Activated naive CD8-positive, alpha-beta T cell treated with anti-CD3 and anti-CD28 coated beads, Interleukin-2, amount 50 U/mL, for 16 hours (primary cell): Measurements from ENCODE around the gene KRT75.

Experiments
- DNase-seq: peaks from one replicate; pipeline ENCODE4 v3.0.0-alpha.2; 2020; ENCODE audit warnings: low read depth, low spot score

KRT75 gene

DNA sequence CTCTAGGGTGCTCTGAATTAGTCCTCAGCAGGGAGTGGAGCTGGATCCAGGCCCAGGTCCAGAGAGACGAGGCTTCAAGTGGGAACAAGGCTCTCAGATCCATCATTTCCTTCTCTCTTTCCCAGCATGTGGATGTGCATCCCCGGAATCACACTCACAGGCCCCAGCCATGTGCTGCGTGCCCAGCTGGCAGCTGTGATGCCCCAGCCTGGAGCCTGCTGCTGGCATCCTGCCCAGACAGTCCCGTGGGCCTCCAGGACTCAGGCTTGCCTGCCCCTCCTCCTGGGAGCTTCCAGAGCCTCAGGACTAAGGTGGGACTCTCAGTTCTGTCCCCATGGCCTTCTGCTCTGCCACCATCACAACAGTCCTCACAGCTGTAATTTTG, 42.6 kb downstream of the KRT75 start:
- no peak for DNase-seq

DNA sequence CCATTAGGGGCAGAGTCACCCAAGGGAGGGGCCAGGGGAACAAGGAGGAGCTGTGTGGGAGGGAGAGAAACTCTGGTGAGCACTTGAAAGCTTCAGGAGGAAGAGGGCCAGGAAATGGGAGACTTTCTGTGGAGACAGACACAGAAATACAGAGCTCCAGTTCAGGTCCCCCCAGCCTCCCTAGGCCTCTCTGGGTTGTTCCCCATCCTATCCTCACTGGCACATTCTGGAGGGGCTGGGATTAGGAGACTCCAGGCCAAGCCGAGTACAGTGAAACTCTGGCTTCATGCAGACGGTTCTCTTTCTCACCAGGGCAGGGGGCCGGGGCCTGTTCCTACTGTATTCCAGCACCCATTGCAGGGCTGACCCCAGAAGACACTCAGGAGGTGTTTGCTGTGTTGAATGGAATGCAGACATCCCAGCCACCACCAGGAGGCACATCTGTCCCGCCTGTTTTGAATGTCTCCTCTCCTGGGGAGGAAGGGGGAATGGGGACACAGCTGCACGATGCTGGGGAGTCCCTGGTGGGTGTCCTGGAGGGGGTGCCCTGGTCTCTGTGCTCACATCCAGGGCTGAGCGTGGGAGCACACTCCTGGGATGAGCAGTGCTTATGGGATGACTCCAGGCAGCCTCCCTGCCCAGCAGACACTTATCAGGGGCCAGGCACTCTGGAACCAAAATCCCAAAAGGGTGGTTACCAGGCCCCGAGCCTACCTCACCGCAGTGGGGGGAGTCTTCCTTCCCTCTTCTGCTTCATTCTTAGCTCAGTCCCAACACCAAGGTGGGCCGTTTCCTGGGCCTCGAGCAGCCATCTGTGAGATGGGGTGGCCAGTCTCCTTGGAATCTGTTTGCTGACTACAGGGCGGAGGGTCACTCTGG, 43.2 kb downstream of the KRT75 start:
- no peak for DNase-seq

DNA sequence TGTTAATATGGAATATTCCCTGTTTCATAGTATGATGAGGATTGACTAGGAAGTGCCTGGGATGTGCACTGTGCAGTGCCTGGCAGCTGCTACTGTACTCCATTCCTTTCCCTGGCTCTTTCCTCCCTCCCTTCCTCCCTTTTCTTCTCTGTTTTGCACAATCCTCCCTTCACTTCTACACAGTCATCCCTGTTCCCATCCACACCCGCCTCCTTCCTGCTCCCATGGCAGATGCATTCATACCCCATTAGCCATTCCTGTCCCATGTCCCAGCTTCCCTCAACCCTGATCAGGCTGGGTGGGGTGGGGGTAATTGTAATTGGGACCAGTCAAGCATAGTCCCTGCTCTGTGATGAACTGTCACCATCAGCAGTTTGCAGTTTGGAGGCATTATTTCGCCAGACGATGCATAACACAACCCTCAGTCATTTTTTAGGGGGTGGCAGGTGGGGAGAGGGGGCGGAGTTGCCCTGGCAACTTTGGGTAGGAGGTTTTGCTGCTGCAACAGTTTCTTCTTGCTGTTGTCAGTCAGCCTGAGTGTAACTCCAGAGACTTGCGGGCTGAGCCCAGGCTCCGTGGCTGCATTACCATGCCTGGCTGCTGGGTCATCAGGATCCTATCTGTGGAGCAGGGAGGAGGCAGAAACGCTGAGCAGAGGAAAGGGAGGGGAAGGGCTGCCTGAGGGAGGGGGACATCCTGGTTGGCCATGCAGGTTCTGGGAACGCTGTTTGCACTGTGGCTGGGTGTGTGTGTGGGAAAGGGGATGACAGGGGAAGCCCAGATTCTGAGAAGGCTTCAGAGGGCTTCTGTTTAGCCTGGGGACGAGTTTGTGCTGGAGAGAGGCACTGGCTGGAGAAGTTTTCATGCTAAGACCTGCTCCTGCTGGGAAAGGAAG, 44.6 kb downstream of the KRT75 start:
- no peak for DNase-seq

DNA sequence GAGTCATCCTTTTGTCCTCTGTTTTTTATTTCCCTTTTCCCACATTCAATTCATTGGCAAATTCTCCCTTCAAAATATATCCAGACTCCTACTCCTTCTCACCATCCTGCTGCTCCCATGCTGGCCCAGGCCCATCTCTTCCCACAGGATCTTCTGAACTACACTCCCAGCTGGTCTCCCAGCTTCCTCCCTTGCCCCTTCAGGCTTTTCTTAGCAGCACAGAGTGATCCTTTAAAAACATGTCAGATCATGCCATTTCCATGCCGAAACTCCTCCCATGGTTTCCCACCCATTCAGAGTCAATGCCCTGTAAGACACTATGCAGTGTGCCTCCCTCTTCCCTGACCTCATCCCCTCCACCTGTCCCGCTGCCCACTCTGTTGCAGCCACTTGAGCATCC, 46.3 kb downstream of the KRT75 start:
- no peak for DNase-seq

DNA sequence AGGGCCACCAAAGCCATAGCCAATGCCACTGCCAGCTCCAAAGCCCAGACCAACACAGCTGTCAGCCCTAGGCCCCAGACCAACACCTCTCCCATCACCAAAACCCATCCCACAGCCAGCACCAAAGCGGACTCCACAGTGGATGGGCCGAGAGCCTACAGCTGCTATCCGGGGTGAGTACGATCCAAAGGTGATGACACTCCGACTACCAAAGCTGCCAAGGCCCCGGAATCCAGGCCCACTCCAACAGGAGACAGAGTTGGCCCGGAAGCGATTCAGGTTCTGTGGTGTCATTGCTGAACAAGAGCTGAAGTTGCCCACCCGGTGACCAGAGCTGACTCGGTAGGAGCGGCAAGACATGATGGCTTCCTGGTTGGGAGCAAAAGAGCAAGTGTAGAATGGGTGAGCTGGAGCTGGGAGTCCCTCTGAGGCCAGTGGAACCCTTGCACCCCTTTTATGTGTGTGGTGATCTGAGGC, 48.9 kb downstream of the KRT75 start, which contains the start of gene KRT84:
Gene KRT84 (minus strand): TSS at position 427 of the 477 bp plus-strand sequence. CDS start 67 bp downstream, at position 360.
- no peak for DNase-seq

DNA sequence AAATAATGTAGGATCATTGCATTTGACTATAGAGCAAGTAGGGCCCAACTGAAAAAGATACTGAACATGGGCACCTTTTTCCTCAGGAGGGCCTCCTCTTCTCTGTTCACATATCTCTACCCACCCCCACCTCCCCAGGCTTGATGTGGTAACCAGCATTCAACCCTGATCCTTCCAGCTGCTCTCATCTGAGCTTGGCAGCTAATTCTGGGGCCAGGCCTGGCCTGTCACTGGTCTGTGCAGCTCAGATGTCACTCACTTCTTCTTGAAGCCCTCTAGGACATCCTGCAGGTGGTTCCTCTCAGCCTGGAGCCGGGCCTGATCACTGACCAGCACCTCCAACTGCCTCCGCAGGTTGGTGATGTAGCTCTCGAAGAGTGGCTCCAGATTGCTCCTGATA, 50.8 kb downstream of the KRT75 start:
- no peak for DNase-seq

DNA sequence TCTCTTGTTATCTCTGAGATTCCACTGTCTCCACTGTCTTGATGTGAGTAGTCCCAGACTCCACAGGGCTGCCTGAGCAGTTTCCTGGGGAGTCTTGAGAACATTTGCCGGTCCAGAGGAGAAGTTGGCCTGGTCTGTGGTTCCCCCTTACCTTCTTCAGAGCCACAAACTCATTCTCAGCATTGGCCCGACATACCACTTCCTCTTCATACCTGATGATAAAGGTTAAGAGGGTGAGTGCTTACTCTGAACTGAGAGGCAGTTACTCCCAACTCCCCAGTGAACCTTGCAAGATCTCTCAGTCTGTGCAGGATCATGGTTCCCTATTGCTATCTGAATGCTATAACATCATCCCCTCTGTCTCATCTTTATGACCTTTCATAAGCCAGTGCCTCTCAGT, 51.3 kb downstream of the KRT75 start:
- DNase-seq = no peak

DNA sequence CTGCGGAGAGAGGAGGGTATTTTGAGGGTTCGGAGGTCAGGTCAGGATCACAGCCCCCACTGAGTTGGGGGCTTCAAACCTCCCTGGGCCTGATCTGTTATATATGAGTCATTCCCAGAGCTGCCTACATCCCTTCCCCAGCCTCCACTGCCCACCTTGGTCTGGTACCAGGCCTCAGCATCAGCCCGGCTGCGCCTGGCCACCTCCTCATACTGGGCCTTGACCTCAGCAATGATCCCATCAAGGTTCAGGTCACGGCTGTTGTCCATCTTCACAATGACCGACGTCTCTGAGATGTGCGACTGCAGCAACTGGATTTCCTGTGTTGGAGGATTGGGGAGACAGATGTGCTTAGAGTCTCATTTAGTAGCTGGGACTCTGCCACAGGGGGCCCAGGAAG, 53.0 kb downstream of the KRT75 start:
- no peak for DNase-seq

DNA sequence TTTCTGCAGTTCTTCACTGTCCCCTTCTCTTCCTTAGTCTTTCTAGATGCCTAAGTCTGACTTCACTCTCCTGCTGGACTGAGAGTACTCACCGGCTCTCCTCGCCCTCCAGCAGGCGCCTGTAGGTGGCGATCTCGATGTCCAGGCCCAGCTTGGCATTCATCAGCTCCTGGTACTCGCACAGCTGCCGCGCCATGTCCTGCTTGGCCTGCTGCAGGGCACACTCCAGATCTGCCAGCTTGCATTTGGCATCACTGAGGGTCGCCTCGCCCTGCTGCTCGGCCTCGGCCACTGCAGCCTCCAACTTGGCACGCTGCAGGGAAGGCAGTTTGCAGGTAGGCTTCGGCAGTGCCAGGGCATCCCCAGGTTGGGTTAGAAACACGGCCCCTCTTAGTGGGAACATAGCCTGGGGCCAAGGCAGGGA, 53.9 kb downstream of the KRT75 start:
- DNase-seq = no peak

DNA sequence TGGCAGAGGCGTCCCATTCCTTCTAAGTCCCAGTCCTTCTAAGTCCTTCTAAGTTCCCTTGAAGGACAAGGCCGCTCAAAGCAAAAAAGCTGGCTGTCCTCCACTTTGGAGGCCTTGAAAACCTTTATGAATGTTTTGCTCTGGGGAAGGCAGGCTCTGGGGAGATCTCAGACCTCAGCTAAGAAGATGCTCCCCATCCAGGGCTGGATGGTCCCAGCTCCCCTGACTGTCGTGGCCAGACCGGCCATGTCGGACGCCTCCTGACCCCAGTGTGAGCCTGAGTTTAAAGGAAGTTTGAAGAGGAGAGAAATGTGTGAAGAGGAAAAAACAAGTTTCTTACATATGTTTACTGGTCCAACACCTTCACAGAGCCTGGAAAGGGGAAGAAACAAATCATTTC, 54.6 kb downstream of the KRT75 start:
- no peak for DNase-seq

DNA sequence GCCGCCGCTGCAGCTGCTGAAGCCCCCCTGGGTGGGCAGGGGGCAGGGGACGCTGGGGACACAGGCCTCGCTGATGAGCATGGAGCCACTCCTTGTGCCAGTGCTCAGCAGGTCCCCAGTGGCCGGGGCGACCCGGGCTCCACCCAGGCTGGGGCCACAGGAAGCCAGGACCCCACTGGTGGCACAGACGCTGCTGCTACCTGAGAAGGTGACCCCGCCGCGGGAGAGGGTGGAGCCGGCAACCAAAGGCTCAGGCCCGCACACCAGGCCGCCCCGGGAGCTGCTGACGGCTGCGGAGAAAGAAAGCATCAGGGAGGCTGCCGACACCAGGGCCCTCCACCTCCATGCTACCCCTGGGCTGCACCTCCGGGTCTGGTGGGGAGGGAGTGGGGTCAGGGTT, 56.1 kb downstream of the KRT75 start:
- no peak for DNase-seq

DNA sequence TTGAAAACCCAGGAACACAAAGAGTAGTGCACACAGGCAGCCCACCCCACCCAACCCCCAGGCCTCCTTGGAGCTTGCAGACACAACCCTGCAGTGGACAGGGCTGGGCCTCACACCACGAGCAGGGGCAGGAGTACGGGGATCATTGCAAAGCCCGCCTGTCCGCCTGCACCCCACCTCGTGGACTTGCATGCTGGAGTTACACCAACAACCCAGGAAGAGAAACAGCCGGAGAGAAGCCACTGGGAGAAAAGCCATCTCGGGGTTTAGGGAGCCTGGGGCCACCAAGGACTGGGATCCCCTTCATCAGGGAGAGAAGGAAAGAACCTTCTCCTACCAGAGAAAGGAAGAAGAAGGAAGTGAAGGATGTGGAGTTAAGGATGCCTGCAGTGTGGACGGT, 56.9 kb downstream of the KRT75 start:
- DNase-seq = no peak
